ENCODE results near the gene ZG16.
"Not testable (repeated sequence)": the region's sequence is repeated elsewhere in the genome, so short reads cannot be mapped to it uniquely, and the experiment has no call there.

ZG16 gene

GRCh38 chr16:29757950-29758466 is 20.0 kb upstream of the ZG16 start:
- H3K4me3 ChIP-seq (ENCODE audit: low read depth, low read length, poor library complexity, severe bottlenecking): no peak overlapping the region

GRCh38 chr16:29760567-29761279 is 17.3 kb upstream of the ZG16 start:
- no peak overlapping the region for H2AFZ ChIP-seq (ENCODE audit: low read length)

More at GRCh38 chr16:29757950-29758466, 20.0 kb upstream of the ZG16 start:
- Histone ChIP-seq H3K27me3 (ENCODE audit: insufficient read depth, low read length) (no peaks in the 10 kb centered on the region), H3K4me1 (ENCODE audit: insufficient read depth, low read length, severe bottlenecking) (peaks cover 3% of the 10 kb centered on the region), H4K20me1 (ENCODE audit: insufficient read depth, low read length) (no peaks in the 10 kb centered on the region), H3K9ac (ENCODE audit: low read length) (no peak overlapping the region), H3K36me3 (ENCODE audit: insufficient read depth, low read length) (no peaks in the 10 kb centered on the region), H3F3A (ENCODE audit: insufficient read depth, low read length) (no peaks in the 10 kb centered on the region), H2AFZ (ENCODE audit: low read length) (no peak overlapping the region), H3K9me3 (ENCODE audit: low read length) (no peaks in the 10 kb centered on the region), H3K9me2 (ENCODE audit: low read depth, low read length) (no peaks in the 10 kb centered on the region), H3K4me2 (ENCODE audit: low read length) (no peak overlapping the region), H3K27ac (ENCODE audit: low read depth, low read length, poor library complexity, severe bottlenecking) (no peak overlapping the region), H3K79me2 (ENCODE audit: insufficient read depth, low read length) (no peaks in the 10 kb centered on the region)
- TF ChIP-seq EZH2 (IDR thresholded peaks at IDR 0.05; ENCODE audit: borderline replicate concordance, low read length): no peak
- no peak for TF ChIP-seq CTCF (IDR thresholded peaks at IDR 0.05; ENCODE audit: low read length)

GRCh38 chr16:29761280-29761651 is 16.8 kb upstream of the ZG16 start:
- not testable (repeated sequence) for H2AFZ ChIP-seq (ENCODE audit: low read length); H3K79me2 ChIP-seq (ENCODE audit: insufficient read depth, low read length); H3K27me3 ChIP-seq (ENCODE audit: insufficient read depth, low read length); H3K9me2 ChIP-seq (ENCODE audit: low read depth, low read length); H4K20me1 ChIP-seq (ENCODE audit: insufficient read depth, low read length); H3K27ac ChIP-seq (ENCODE audit: low read depth, low read length, poor library complexity, severe bottlenecking); H3K9ac ChIP-seq (ENCODE audit: low read length); H3F3A ChIP-seq (ENCODE audit: insufficient read depth, low read length); H3K36me3 ChIP-seq (ENCODE audit: insufficient read depth, low read length); H3K4me3 ChIP-seq (ENCODE audit: low read depth, low read length, poor library complexity, severe bottlenecking); H3K4me2 ChIP-seq (ENCODE audit: low read length); H3K9me3 ChIP-seq (ENCODE audit: low read length); H3K4me1 ChIP-seq (ENCODE audit: insufficient read depth, low read length, severe bottlenecking)

More at GRCh38 chr16:29760567-29761279, 17.3 kb upstream of the ZG16 start:
- Histone ChIP-seq H3K9ac (ENCODE audit: low read length) (no peak overlapping the region), H3K79me2 (ENCODE audit: insufficient read depth, low read length) (no peaks in the 10 kb centered on the region), H3K27ac (ENCODE audit: low read depth, low read length, poor library complexity, severe bottlenecking) (no peak overlapping the region), H3K36me3 (ENCODE audit: insufficient read depth, low read length) (no peaks in the 10 kb centered on the region), H3K9me3 (ENCODE audit: low read length) (no peaks in the 10 kb centered on the region), H3K4me3 (ENCODE audit: low read depth, low read length, poor library complexity, severe bottlenecking) (no peak overlapping the region), H4K20me1 (ENCODE audit: insufficient read depth, low read length) (no peaks in the 10 kb centered on the region), H3K4me1 (ENCODE audit: insufficient read depth, low read length, severe bottlenecking) (no peaks in the 10 kb centered on the region), H3F3A (ENCODE audit: insufficient read depth, low read length) (no peaks in the 10 kb centered on the region), H3K4me2 (ENCODE audit: low read length) (no peak overlapping the region), H3K9me2 (ENCODE audit: low read depth, low read length) (no peaks in the 10 kb centered on the region), H3K27me3 (ENCODE audit: insufficient read depth, low read length) (no peaks in the 10 kb centered on the region)
- TF ChIP-seq CTCF (IDR thresholded peaks at IDR 0.05; ENCODE audit: low read length) (no peak), EZH2 (IDR thresholded peaks at IDR 0.05; ENCODE audit: borderline replicate concordance, low read length) (no peak)

- no peaks in the 10 kb centered on the region for H3K27me3 ChIP-seq (ENCODE audit: insufficient read depth, low read length)
- H3K9me2 ChIP-seq (ENCODE audit: low read depth, low read length): no peaks in the 10 kb centered on the region
- H3K4me3 ChIP-seq (ENCODE audit: low read depth, low read length, poor library complexity, severe bottlenecking): no peak overlapping the region
- H3K36me3 ChIP-seq (ENCODE audit: insufficient read depth, low read length): no peaks in the 10 kb centered on the region
- no peaks in the 10 kb centered on the region for H4K20me1 ChIP-seq (ENCODE audit: insufficient read depth, low read length)
- no peaks in the 10 kb centered on the region for H3F3A ChIP-seq (ENCODE audit: insufficient read depth, low read length)
- no peaks in the 10 kb centered on the region for H3K4me1 ChIP-seq (ENCODE audit: insufficient read depth, low read length, severe bottlenecking)
- no peak overlapping the region for H3K9ac ChIP-seq (ENCODE audit: low read length)
- TF ChIP-seq CTCF (IDR thresholded peaks at IDR 0.05; ENCODE audit: low read length) (no peak), EZH2 (IDR thresholded peaks at IDR 0.05; ENCODE audit: borderline replicate concordance, low read length) (no peak)
- H3K4me2 ChIP-seq (ENCODE audit: low read length): no peak overlapping the region
- H3K27ac ChIP-seq (ENCODE audit: low read depth, low read length, poor library complexity, severe bottlenecking): no peak overlapping the region
- no peak overlapping the region for H2AFZ ChIP-seq (ENCODE audit: low read length)
- no peaks in the 10 kb centered on the region for H3K79me2 ChIP-seq (ENCODE audit: insufficient read depth, low read length)
- no peaks in the 10 kb centered on the region for H3K9me3 ChIP-seq (ENCODE audit: low read length)
Observed at GRCh38 chr16:29761882-29762281, 16.2 kb upstream of the ZG16 start.

All from OCI-LY1 (cell line).